Tibial nerve (tissue), 3 donors: Measurements from ENCODE around the gene TMEM131L.

Experiments used
- CTCF ChIP-seq, 5 experiments: fragments of 200-600 bp in 3 of 5; fragments of 450-650 bp in 2 of 5; sonication (generic) in 3 of 5; IDR thresholded peaks; one replicate each; pipeline ENCODE4 v1.5.1; 2016 to 2019; ENCODE audit warnings: antibody characterized with exemption in 5 of 5, mild to moderate bottlenecking in 3 of 5, moderate library complexity in 2 of 5
- POLR2A ChIP-seq, 2 donors: fragments of 450-650 bp; IDR thresholded peaks; one replicate each; pipeline ENCODE4 v1.6.1; 2017; ENCODE audit warnings: antibody characterized with exemption in 2 of 2, mild to moderate bottlenecking in 2 of 2, moderate library complexity in 2 of 2

DNA sequence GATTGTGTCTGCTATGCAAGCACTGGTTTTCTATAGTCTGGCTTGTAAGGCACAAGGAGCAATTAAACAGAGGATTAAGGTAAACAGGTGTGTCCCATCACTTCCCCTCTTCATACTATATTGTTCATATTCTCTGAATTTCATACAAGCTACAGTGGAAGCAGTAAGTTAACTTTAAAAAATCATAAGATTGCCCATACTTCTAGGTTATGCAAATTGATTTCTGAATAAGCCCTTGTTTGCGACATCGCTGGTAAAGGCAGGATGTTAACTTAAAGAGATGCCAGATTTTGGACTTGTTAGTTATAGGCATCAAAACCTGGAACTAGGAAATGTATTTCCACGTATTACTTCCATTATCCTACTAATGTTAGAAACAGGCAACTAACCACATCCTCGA, 1.0 kb upstream of the TMEM131L start:
- TF ChIP-seq POLR2A (IDR thresholded peaks at IDR 0.05), result no peak
- TF ChIP-seq CTCF (IDR thresholded peaks at IDR 0.05), result no peak
